NCI-H526 treated with DMSO at 0.1 percent for 48 hours (cell line): Measurements from ENCODE around the gene NDUFAF8.

Experiments used
- DNase-seq: peaks from one replicate; lab custom pipeline; 2025; lab: John Stamatoyannopoulos, UW

The NDUFAF8 gene, protein sequence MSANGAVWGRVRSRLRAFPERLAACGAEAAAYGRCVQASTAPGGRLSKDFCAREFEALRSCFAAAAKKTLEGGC

GRCh38 chr17:81238815-81239713, at the start of gene NDUFAF8, which contains the start of gene TEPSIN:
TSS of gene NDUFAF8 (plus strand) at chr17:81239318. CDS start at chr17:81239364, 46 bp downstream.
TSS of gene TEPSIN (minus strand) at chr17:81239055. CDS start at chr17:81239033, 22 bp downstream.
- DNase-seq, result peak; percentile 99

DNA sequence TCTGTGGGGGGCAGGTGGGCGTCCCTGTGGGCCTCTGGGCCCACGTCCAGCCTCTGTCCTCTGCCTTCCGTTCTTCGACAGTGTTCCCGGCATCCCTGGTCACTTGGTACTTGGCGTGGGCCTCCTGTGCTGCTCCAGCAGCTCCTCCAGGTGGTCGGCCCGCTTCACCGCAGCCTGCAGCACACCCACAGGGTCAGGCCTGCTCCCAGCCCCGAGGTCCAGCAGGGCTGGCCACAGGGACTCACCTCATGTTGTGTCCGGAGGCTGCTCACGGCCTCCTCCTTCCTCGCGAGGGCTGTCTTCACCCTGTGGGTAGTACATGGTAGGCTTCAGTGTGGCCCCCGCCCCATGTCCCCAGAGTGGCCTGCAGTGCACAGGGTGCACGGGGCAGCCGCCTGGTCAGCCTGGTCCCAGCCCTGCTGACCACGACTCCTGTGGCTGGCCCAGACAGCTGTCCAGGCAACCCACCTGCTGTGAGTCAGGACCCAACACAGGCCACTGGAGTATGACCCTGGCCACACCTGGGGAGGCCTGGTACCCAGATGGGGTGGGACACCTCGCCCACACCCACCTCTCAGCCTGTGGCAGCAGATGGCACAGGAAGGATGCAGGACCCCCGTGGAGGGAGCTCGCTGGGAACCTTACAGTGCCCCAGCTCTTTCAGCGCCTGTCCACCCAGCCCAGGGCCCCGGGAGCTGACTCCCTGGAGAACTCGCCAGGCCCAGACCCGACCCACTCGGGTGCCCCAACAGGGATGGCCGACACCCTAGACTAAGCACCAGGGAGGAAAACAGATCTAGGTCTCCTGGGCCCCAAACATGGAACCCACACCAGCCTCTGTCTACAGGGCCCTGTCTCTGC, 49.2 kb upstream of the NDUFAF8 start:
- no peak for DNase-seq

GRCh38 chr17:81190591-81190990, 48.5 kb upstream of the NDUFAF8 start:
- DNase-seq, result no peak

- no peak for DNase-seq
Observed at GRCh38 chr17:81191116-81191515, 48.0 kb upstream of the NDUFAF8 start.

GRCh38 chr17:81191646-81192045, 47.5 kb upstream of the NDUFAF8 start:
- DNase-seq, result no peak

- DNase-seq, result no peak
Observed at GRCh38 chr17:81192386-81193050, 46.6 kb upstream of the NDUFAF8 start.

- DNase-seq, result no peak
Observed at GRCh38 chr17:81193051-81193410, 46.1 kb upstream of the NDUFAF8 start.

- no peak for DNase-seq
Observed at GRCh38 chr17:81193470-81194224, 45.5 kb upstream of the NDUFAF8 start.

DNA sequence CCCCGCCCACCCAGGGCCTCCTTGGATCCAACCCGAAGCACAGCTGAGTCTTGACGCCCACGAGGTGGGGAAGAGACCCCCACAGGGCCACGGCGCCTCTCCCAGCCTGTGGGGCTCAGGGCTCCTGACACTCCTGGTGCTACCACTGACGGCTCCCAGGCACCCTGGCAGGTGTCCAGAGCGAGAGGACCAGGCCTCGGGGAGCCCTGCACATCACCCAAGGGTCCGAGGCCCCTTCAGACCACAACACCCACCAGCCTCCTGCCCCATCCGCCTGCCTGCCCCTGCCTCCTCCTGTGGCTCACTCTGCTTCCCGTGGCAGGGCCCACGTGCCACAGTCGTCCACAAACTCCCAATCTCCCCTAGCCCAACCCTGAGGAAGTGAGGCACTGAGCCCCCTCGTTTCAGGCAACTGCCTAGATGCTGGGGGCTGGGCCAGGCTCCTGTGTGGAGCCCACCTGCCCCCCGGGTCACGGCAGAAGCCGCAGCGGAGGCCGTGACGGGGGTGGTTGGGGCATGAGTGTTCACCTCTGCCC, 44.8 kb upstream of the NDUFAF8 start:
- no peak for DNase-seq

- no peak for DNase-seq
Observed at GRCh38 chr17:81194941-81195901, 43.9 kb upstream of the NDUFAF8 start.

DNA sequence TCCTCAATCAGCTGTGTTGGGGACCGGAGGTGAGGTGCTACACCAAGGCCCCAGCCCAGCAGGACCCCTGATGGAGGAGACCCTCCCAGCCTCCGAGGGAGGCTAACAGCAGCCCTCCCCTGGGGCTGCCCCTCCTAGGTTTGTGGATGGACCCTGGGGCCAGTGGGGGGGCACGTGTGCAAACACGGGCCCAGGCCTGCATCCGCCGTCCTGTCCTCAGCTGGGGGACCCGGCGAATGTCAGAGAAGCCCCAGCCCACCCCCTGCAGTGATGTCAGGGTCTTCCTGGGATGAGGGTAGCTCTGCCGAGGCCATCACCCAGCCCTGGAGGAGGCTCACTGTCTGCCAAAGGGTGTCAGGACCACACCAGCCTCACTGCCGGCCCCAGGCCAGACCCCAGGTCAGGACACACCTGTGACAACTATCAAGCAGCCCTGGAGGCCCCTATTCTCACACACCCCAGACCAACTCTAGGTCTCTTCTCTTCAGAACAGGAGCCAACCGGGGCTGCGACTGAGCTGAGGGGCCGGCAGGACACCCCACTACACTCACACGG, 43.1 kb upstream of the NDUFAF8 start:
- no peak for DNase-seq

DNA sequence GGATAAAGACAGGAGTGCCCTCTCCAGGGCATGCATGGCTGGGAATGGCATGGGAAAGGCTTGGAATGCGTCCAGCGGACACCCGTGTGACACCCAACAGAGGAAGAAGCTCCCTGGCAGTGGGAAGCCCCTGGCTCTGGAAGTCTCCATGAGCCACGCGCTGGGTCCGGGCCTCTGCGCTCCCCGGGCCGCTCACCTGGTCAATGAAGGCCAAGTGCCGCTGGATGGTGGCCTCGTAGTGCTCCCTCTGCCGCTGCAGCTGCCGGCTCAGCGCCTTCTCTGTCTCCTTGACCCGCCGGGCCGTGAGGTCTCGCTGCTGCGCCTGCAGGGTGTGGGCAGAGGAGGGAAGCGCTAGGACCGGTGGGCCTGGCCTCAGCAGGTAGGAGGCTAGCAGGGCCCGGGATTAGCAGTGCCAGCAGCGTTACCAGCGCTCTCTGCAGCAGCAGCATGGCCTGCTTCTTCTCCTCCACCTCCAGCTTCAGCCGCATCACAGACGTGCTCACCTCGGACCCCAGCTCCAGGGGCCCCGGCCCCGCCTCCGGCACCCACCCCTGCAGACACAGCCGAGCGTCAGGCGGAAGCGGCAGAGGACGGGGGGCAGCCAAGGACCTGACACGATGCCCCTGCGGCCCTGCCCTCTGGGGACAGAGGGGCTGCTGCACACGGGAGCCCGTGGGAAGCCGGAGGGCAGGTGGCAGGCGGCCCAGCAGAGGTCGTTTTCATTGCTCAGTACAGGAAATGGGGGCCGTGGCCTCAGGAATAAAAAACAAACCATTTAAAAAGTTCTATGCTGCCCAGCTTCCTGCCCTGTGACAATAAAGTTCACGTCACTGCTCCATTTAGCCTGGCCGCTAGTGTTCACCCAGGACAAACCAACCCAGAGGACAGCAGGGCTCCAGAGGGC, 42.4 kb upstream of the NDUFAF8 start:
- DNase-seq, result no peak

DNA sequence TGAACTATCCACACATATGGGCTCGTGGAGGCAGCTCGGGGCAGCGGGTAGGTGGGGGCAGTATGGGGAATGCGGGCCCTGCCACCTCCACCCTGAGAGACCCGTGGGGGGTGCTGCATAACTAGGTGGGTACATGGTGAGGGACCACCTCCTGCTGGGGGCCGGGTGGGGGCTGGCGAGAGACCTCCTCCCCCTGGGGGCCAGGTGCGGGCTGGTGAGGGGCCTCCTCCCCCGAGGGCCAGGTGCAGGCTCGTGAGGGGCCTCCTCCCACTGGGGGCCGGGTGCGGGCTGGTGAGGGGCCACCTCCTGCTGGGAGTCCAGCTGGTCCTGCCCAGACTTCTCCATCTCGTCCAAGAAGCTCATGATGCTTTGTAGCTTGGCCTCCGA, 41.7 kb upstream of the NDUFAF8 start:
- no peak for DNase-seq

- DNase-seq, result no peak
Observed at GRCh38 chr17:81197831-81198490, 41.2 kb upstream of the NDUFAF8 start.

- DNase-seq, result no peak
Observed at GRCh38 chr17:81198826-81199481, 40.2 kb upstream of the NDUFAF8 start.

DNA sequence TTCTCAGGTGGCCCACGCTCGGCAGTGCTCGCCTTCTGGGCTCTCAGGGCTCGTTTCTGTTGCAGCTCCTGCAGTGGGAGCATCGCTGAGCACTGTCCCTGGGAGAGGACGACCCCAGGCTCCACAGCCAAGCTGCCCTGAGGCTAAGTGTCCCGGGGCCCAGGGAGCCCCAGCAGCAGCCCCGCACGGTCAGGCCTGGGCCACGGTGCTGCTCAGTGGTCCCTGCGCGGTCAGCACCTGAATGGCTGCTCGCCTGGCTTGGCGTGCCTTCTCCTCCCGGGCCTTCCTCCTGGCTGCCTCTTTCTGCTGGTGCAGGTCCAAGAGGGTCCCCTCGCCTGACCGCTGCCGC, 39.7 kb upstream of the NDUFAF8 start:
- DNase-seq, result no peak

DNA sequence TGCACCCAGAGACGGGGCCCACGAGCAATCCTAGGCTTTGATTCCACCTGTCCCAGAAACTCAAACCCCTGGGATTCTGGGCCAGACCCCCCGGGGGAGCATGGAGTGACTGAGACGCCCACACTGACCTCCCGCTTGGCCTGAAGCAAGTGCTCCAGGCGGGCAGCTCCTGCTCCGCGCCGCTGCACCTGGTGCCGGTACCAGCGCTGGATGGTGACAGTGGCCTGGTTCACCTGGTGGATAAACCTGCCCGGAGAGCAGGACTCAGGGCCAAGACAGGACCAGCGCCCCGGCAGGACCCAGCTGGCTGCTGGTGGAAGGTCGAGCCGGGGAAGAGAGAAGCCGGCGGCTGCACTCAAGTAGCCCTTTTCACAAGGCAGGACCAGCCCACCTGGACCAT, 38.9 kb upstream of the NDUFAF8 start:
- DNase-seq, result no peak
